Adrenal gland (tissue), 12 donors: Measurements from ENCODE around the gene FBRS. TPM values are rescaled to one million over a fixed set of nuclear protein-coding genes. Genes with fewer than 3 reads are reported as not detected.

Source experiments
- DNase-seq, 7 donors: peaks; one replicate each; pipeline ENCODE4 v3.0.0-alpha.2; 2019 to 2020
- H3K27ac ChIP-seq, 5 donors: fragments of 200-600 bp; sonication (generic) in 4 of 5; 1 replicate in 3 of 5; 2 replicates in 2 of 5; pipeline versions ENCODE4 v1.5.1 to v1.8.0; 2016 to 2020; ENCODE audit warnings: mild to moderate bottlenecking in 1 of 5
- H3K27me3 ChIP-seq: fragments of 200-600 bp; 2 replicates; pipeline ENCODE4 v1.8.0; 2021
- H3K36me3 ChIP-seq, 2 donors: fragments of 200-600 bp; replicated peaks in 1 of 2; 1 replicate in 1 of 2; 2 replicates in 1 of 2; pipeline versions ENCODE4 v1.5.1 to v1.8.0; 2018 to 2022
- H3K4me1 ChIP-seq, 2 donors: fragments of 200-600 bp; replicated peaks in 1 of 2; 1 replicate in 1 of 2; 2 replicates in 1 of 2; pipeline versions ENCODE4 v1.5.1 to v1.8.0; 2018 to 2021
- H3K4me3 ChIP-seq, 4 donors: fragments of 200-600 bp; sonication (generic) in 3 of 4; one replicate each; pipeline ENCODE4 v1.5.1; 2016 to 2018
- H3K9me3 ChIP-seq, 3 donors: fragments of 200-600 bp; sonication (generic) in 1 of 3; replicated peaks in 1 of 3; 1 replicate in 2 of 3; 2 replicates in 1 of 3; pipeline versions ENCODE4 v1.5.1 to v1.8.0; 2016 to 2021
- CTCF ChIP-seq, 6 experiments: fragments of 450-650 bp in 4 of 6; fragments of 200-600 bp in 2 of 6; sonication (generic) in 1 of 6; IDR thresholded peaks; 1 replicate in 5 of 6; 2 replicates in 1 of 6; pipeline versions ENCODE4 v1.5.1 to v1.8.0; 2016 to 2021; ENCODE audit warnings: antibody characterized with exemption in 6 of 6, mild to moderate bottlenecking in 2 of 6, moderate library complexity in 1 of 6
- POLR2A ChIP-seq, 2 donors: fragments of 450-650 bp; IDR thresholded peaks; one replicate each; pipeline ENCODE4 v1.6.1; 2017; ENCODE audit warnings: antibody characterized with exemption in 2 of 2, mild to moderate bottlenecking in 2 of 2, moderate library complexity in 1 of 2
- WGBS, 4 donors: extraction: QIAGEN DNeasy Blood & Tissue Kit in 2 of 4; methylation state at CpG; one replicate each; pipeline versions ENCODE4 v1.1.5 to v1.1.7; 2013 to 2017; 5-methylcytosine and 5-hydroxymethylcytosine counted together
- intact Hi-C, 2 donors: fragments of 100-400 bp; cut with DNase I; formaldehyde crosslinking; loops; one replicate each; pipeline versions ENCODE4 v1.14.1 to v1.15.0; 2022 to 2023
- polyA plus RNA-seq, 3 donors: library from polyadenylated mRNA; stranded (reverse); fragments of 200-250 nt in 2 of 3; fragments of 350-450 nt in 1 of 3; fragmentation: Illumina TruSeq in 1 of 3; extraction: RNeasy Lipid Tissue Mini Kit (QIAGEN cat#74804) in 1 of 3; gene quantifications; one replicate each; pipeline ENCODE4 v1.2.3, GENCODE V29; 2013 to 2014
- total RNA-seq, 9 donors: library from RNA; depleted of rRNA in 4 of 9; stranded (reverse); fragments of >200 nt in 4 of 9; fragments of 120-200 nt in 1 of 9; fragmentation: NEBNext Ultra II Directional in 1 of 9; extraction: Animal tissue kit (Norgen Biotek cat#: 25700) in 1 of 9; gene quantifications; one replicate each; pipeline versions ENCODE4 v1.1.0 to v1.2.4, GENCODE V29; 2013 to 2023
- donor health status: healthy with polysubstance abuse.
- donor health status: Bipolar disorder and iron deficiency.
- donor health status: DM: yes; HTN: yes; CAD: no.
- donor health status: DM: no; HTN: no; CAD: no.
- donor health status: DM: no; HTN: no; CAD: no.
- donor health status: DM: yes; HTN: yes; CAD: no.

FBRS gene
- total and polyA plus RNA-seq, 12 donors, result 18.3 to 186 (median 46.8) TPM

- H3K4me3 ChIP-seq, result no peak overlapping the region
- WGBS, 4 donors, result 76 to 87% (median 80%) methylated on average over 17 to 22 of the region's 22 CpGs
- H3K27ac ChIP-seq, result no peak overlapping the region
- intact Hi-C loops, result no loop called here
- peaks cover 17 to 36% of the 10 kb centered on the region in 2 donors for H3K4me1 ChIP-seq
- H3K27me3 ChIP-seq, result no peaks in the 10 kb centered on the region
- H3K36me3 ChIP-seq, result peaks cover 0 to 94% of the 10 kb centered on the region in 2 donors
- no peak for DNase-seq
- no peaks in the 10 kb centered on the region for H3K9me3 ChIP-seq
- no peak for TF ChIP-seq CTCF (IDR thresholded peaks at IDR 0.05)
- no peak for TF ChIP-seq POLR2A (IDR thresholded peaks at IDR 0.05)
Measured at GRCh38 chr16:30665155-30665829, 7.1 kb downstream of the FBRS start.

DNA sequence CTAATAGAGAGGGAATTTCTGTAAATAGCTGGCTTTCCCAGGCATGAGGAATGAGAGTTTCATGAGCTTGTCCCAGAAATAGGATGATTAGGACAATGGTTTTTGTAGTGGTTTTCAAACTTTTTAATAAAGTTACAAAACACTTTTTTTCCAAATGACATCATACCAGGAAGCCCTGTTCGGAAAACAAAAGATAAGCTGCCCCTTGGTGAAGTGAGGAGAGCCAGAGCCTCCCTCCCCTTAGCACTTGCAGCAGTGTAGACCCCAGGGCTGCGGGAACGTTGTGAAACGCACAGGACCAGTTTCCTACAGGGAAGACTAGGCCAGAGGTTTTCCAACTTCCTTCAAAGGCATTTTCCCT is 7.6 kb downstream of the FBRS start:
- Histone ChIP-seq H3K9me3 (no peaks in the 10 kb centered on the region), H3K27ac (no peak overlapping the region), H3K4me3 (no peak overlapping the region), H3K27me3 (no peaks in the 10 kb centered on the region), H3K4me1 (peaks cover 12 to 31% of the 10 kb centered on the region in 2 donors), H3K36me3 (peaks cover 0 to 97% of the 10 kb centered on the region in 2 donors)
- intact Hi-C loops, result no loop called here
- 65 to 76% (median 70%) methylated on average over 4 of the region's 4 CpGs for WGBS, 4 donors
- no peak for DNase-seq
- no peak for TF ChIP-seq CTCF (IDR thresholded peaks at IDR 0.05)
- TF ChIP-seq POLR2A (IDR thresholded peaks at IDR 0.05), result no peak

DNA sequence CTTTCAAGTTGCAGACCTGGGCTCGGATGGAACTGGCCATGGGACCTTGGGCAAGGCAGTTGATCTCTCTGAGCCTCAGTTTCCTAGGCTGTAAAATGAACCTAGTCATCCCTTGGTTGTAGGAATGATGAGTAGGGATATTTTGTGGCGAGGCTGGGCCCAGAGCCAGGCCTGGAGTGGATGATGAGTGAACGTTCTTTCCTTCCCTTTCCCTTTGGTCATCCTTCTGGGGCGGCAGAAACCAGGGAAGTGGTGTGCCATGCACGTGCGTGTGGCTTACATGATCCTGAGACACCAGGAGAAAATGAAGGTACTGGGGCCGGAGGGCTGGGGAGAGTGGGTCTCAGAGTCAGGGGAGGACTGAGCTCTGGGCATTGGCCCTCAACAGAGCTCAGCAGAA is 8.4 kb downstream of the FBRS start:
- H3K4me1 ChIP-seq, result peaks cover 7 to 22% of the 10 kb centered on the region in 2 donors

GRCh38 chr16:30667361-30667905 is 9.2 kb downstream of the FBRS start:
- no peak overlapping the region for H3K27ac ChIP-seq
- WGBS, 4 donors, result 72 to 86% (median 82%) methylated on average over 6 to 11 of the region's 11 CpGs
- no peaks in the 10 kb centered on the region for H3K9me3 ChIP-seq
- H3K4me1 ChIP-seq, result peaks cover 7 to 14% of the 10 kb centered on the region in 2 donors
- intact Hi-C loops, result no loop called here
- no peaks in the 10 kb centered on the region for H3K27me3 ChIP-seq
- H3K36me3 ChIP-seq, result peaks cover 0 to 84% of the 10 kb centered on the region in 2 donors
- peak in 1 of 7 donors; percentile 28 for DNase-seq
- H3K4me3 ChIP-seq, result no peak overlapping the region
- TF ChIP-seq CTCF (IDR thresholded peaks at IDR 0.05), result no peak
- TF ChIP-seq POLR2A (IDR thresholded peaks at IDR 0.05), result no peak

More for the DNA sequence above, 8.4 kb downstream of the FBRS start:
- no peaks in the 10 kb centered on the region for H3K27me3 ChIP-seq
- H3K9me3 ChIP-seq, result no peaks in the 10 kb centered on the region
- H3K4me3 ChIP-seq, result no peak overlapping the region
- 69 to 84% (median 71%) methylated on average over 6 to 7 of the region's 7 CpGs for WGBS, 4 donors
- no peak overlapping the region for H3K27ac ChIP-seq
- no peak for DNase-seq
- intact Hi-C loops, result no loop called here
- peaks cover 0 to 91% of the 10 kb centered on the region in 2 donors for H3K36me3 ChIP-seq
- TF ChIP-seq CTCF (IDR thresholded peaks at IDR 0.05) (no peak), POLR2A (IDR thresholded peaks at IDR 0.05) (no peak)
